Activated CD4-positive, alpha-beta T cell treated with anti-CD3 and anti-CD28 coated beads, Interleukin-2, amount 50 U/mL, for 48 hours (primary cell): Measurements from ENCODE around the gene BMPR1A.

Experiments
- DNase-seq, 2 experiments: peaks; one replicate each; pipeline ENCODE4 v3.0.0-alpha.2; 2020

Gene BMPR1A

GRCh38 chr10:86768412-86769062, 12.1 kb downstream of the BMPR1A start:
- DNase-seq, result no peak

GRCh38 chr10:86769991-86770390, 13.6 kb downstream of the BMPR1A start:
- DNase-seq, result no peak

- no peak for DNase-seq
These were observed 14.1 kb downstream of the BMPR1A start for GRCh38 chr10:86770412-86770960.

DNA sequence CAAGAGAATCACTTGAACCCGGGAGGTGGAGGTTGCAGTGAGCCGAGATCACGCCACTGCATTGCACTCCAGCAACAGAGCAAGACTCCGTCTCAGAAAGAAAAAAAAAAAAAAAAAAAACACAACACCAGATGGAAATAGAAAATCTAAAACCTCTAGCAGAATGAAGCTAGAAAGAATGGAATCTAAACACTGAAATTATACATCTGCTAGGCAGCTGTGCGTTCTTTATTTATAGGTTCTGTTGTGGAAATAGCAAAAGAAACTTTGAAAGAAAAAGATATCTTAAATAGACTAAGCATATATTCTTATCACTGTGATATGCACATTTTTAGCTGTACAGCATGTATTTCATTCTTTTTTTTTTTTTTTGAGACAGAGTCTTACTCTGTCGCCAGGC, 17.1 kb downstream of the BMPR1A start:
- DNase-seq, result no peak

- DNase-seq, result no peak
These were observed 18.8 kb downstream of the BMPR1A start for GRCh38 chr10:86775056-86775869.

DNA sequence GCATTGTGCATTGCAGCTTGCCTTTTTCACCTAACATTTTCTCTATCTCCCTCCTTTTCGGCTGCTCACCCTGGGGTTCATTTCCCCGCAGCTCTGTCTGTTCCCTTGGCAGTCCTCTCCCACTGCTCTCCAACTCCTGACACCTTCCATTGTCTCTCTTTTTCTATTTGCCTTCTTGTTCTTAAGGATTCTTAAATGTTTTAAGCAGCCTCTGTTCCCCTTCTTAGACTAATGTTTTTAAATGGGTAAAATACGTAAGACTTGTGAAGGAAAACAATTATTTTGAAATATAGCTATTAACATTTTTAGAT, 19.4 kb downstream of the BMPR1A start:
- DNase-seq, result no peak

- no peak for DNase-seq
These were observed 23.0 kb downstream of the BMPR1A start for GRCh38 chr10:86779220-86780017.

DNA sequence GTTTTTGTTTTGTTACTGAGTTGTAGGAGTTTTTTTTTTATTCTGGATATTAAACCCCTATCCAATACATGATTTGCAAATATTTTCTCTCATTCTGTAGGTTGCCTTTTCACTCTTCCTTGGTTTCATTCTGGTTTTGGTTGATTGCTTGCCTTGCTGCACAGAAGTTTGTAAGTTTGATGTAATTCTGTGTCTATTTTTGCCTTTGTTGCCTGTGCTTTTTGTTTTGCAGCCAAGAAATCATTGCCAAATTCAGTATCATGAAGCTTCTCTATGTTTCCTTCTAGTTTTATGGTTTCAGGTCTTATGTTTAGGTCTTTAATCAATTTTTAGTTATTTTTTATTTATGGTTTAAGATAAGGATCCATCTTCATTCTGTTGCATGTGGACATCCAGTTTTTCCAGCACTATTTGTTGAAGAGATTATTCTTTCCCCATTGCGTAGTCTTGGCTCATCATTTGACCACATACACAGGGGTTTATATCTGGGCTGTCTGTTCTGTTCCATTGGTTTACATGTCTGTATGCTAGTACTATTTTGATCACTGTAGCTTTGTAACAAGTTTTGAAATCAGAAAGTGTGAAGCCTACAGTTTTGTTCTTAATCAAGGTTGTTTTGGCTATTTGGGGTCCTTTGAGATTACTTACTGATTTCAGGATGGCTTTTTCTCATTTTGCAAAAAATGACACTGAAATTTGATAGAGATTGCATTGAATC, 26.4 kb downstream of the BMPR1A start:
- no peak for DNase-seq

DNA sequence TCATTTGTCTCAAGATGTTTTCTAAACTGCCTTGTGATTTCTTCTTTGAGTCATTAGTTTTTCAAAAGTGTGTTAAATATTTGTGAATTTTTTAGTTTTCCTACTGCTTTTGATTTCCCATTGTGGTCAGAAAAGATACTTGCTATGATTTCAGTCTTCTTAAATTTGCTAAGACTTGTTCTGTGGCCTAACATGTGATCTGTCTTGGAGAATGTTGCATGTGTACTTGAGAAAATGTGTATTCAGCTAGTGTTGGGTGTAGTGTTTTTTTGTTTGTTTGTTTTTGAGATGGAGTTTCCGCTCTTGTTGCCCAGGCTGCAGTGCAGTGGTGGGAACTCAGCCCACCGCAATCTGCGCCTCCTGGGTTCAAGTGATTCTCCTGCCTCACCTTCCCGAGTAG, 28.6 kb downstream of the BMPR1A start:
- DNase-seq, result no peak

DNA sequence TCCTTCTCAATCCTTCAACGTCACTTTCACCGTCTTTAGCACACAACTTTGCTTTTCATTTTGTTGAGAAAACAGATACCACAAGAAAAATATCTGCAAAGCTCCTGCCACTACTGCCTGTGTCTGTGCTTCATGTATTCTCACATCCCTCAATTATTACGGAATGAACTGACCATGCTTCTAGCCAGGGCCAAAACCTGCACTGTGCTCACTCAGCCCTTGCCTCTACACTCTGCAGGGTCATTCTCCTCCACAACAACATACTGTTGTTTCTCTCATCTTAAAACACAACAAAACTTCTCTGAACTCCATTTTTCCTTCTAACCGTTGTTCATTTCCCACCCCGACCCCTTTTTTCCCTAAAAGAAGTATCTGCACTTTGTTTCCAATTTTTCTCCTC, 29.5 kb downstream of the BMPR1A start:
- no peak for DNase-seq

DNA sequence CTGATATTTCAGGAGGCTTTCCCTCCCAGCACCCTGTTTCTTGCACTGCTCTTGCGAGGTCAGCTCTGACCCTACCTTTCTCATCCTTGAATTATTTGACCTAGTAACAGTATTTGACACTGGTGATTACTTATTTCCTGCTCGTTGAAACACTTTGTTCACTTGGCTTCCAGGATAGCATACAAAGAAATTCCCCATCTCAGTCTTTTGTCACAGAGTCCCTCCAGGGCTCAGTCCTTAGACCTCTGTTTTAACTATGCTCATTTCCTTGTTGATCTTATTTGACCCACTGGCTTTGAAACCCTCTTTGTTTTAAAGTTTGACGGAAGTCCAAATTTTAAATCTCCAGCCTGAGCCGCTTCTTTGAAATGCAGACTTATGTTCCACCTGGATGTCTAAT, 29.9 kb downstream of the BMPR1A start:
- no peak for DNase-seq

DNA sequence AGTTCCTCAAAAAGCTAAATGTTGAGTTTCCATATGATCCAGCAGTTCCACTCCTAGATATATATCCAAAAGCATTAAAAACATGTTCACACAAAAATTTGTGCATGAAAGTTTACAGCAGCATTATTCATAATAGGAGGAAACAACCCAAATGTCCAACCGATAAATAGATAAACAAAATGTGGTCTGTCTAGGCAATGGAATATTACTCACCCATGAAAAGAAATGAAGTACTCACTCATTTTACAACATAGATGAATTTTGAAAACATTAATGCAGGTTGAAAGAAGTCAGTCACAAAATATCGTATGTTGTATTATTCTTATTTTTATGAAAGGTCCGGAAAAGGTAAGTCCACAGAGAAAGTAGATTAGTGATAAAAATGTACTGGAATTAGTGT, 34.0 kb downstream of the BMPR1A start:
- no peak for DNase-seq

DNA sequence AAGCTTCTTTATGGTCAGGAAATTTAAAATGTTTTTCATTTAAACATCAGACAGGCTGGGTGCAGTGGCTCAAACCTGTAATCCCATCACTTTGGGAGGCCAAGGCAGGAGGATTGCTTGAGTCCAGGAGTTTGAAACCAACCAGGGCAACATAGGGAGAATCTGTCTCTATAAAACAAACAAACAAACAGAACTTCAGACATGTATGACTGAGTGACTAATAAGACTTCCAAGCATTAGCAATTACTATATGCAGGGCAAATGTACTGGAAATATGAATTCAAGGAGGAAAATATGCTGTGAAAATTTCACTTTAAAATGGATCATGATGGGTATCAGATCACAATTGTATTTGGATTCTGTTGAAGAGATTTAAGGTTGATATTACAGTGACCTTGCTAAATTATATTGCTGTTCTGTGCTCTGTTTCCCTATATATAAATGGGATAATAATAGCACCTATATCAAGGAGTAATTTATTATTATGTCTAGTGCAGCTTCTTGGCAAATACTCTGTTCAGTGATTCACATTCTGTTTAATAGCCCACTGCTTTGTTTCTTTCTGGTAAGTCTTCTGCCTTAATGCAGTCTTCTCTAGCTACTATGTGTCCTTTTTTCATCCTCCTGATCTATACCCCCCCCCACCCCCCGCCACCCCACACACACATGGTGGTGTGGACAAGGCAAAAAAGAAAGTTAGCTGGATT, 36.2 kb downstream of the BMPR1A start:
- DNase-seq, result no peak

- no peak for DNase-seq
These were observed 37.3 kb downstream of the BMPR1A start for GRCh38 chr10:86793696-86794095.

DNA sequence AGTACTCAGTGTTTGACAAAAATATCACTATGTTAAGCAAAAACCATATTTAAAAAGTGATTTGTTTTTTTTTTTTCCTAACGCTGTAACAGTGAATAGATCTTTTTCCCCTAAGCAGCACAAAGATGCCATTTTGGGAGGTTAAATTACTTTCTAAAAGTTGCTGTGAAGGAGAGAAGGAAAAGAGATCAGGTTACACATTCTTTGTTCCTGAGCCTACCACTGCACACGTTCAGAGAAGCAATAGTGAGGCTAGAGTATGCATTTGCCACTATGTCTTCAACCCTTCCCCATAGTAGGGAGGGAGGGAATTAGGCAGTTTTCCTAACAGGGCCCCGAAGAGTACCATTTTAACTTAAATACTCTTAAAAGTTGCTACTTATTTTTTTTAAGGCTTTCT, 38.9 kb downstream of the BMPR1A start:
- no peak for DNase-seq

GRCh38 chr10:86798025-86798424, 41.6 kb downstream of the BMPR1A start:
- DNase-seq, result no peak

GRCh38 chr10:86798611-86799010, 42.2 kb downstream of the BMPR1A start:
- no peak for DNase-seq

DNA sequence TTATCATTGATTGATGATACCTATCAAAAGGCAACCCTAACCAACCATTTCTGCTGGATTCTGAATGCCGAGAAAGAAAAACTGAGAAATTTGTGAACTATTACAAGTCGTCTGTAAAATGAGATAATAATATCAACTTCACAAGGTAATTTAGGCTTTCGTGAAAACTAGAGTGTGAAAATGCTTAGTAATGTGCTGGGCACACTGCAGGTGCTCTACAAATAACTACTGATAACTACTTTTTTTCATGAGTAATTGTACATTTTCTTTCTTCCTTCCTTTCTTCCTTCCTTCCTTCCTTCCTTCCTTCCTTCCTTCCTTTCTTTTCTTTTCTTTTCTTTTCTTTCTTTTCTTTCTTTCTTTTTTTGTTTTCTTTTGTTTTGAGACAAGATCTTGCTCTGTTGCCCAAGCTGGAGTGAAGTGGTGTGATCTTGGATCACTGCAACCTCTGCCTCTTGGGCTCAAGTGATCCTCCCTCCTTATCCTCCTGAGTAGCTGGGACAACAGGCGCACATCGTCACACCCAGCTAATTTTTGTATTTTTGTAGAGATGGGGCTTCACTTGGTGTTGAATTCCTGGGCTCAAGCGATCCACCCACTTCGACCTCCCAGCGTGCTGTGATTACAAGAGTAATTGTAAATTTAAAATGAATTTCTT, 42.9 kb downstream of the BMPR1A start:
- no peak for DNase-seq

GRCh38 chr10:86801995-86802394, 45.6 kb downstream of the BMPR1A start:
- no peak for DNase-seq

DNA sequence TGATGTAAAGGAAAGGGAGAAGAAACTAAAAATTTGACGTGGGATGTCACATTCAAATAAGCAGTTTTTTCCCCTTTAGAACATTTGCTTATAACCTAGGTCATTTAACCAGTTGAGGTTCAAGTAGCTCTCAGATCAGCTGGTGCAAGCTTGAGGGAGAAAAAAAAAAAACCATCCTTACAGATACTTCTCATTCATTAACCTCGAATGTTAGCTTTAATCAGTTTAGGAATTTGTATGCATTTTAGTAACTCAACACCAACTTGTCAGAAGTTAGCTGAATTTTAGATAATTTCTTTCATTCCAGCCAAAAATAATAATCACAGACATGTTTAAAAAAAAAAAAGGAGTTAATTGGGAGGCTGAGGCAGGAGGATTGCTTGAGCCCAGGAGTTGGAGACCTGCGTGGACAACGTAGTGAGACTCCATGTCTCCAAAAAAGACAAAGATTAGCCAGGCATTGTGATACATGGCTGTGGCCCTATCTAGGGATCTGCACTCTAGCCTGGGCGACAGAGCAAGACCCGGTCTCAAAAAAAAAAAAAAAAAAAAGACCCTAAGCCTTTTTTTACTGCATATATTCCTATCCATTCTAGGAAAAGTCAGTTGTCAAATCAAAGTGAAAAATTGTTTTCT, 46.2 kb downstream of the BMPR1A start:
- DNase-seq, result no peak

DNA sequence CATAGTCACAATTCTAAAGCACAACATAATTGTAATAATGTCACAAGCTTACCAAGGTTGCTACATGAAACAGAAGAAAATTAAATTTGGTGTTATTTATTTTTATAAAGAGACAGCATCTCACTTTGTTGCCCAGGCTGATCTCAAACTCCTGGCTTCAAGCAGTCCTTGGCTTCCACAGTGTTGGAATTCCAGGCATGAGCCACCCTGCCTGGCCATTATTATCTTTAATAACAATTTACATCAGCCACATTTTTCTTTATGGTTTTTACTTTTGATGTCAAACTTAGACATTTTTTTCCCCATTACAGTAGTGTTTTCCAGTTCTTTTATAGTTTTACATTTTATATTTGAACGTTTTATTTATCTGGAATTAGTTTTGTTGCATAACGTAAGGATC, 46.7 kb downstream of the BMPR1A start:
- no peak for DNase-seq
